Measurements from ENCODE around the gene FRMD1. TPM values are rescaled to one million over a fixed set of nuclear protein-coding genes. Genes with fewer than 3 reads are reported as not detected.

FRMD1 gene
- total RNA-seq, 1 donor from 2014 or later = not detected

DNA sequence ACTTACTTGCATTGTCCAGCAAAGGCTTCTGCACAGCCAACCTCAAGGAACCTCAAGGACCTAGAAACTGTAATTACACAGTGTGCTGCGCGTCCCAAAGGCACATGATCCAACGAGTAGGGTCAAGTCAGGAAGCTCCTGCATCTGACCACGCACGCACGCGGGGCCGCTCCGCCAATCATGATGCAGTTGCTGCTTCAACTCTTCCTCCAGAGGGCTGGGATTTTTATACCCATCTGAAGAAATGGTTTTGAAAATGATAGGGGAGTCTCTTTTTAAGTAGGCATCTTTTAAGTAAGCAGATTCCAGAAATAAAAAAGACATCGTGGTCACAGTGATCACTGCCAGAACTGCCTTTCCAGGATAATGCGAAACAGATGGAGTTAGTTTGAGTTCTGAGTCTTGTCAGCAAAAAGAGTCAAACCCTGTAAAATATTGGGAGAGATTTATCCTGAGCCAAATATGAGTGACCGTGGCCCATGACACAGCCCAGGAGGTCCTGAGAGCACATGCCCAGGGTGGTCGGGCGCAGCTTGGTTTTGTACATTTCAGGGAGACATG, 47.5 kb downstream of the FRMD1 start:
- DNase-seq (ENCODE audit: low spot score) = no peak
- Mint-ChIP-seq H3K4me3 (no peak overlapping the region), H3K27me3 (ENCODE audit: insufficient read depth, low read depth) (peaks cover 6% of the 10 kb centered on the region), H3K36me3 (no peaks in the 10 kb centered on the region), H3K4me1 (peaks cover 28% of the 10 kb centered on the region), H3K27ac (peak overlapping the region; percentile 89), H3K9me3 (peaks cover 20% of the 10 kb centered on the region)
- Histone ChIP-seq H3K9ac (no peak overlapping the region), H2AFZ (replicated peaks) (no peak overlapping the region), H3K9me3 (ENCODE audit: low read depth) (no peaks in the 10 kb centered on the region), H3F3A (ENCODE audit: low read depth) (peaks cover 25% of the 10 kb centered on the region), H3K27me3 (no peaks in the 10 kb centered on the region), H3K36me3 (no peaks in the 10 kb centered on the region), H3K4me1 (peaks cover 11% of the 10 kb centered on the region), H3K27ac (no peak overlapping the region), H3K4me3 (no peak overlapping the region), H4K20me1 (ENCODE audit: low read depth) (no peaks in the 10 kb centered on the region), H3K79me2 (ENCODE audit: low read depth) (no peaks in the 10 kb centered on the region), H3K4me2 (no peak overlapping the region)
- no peak for TF ChIP-seq EZH2 (IDR thresholded peaks at IDR 0.05)
- TF ChIP-seq CTCF (IDR thresholded peaks at IDR 0.05) = no peak
- no peak for TF ChIP-seq EZH2phosphoT487 (IDR thresholded peaks at IDR 0.05)

DNA sequence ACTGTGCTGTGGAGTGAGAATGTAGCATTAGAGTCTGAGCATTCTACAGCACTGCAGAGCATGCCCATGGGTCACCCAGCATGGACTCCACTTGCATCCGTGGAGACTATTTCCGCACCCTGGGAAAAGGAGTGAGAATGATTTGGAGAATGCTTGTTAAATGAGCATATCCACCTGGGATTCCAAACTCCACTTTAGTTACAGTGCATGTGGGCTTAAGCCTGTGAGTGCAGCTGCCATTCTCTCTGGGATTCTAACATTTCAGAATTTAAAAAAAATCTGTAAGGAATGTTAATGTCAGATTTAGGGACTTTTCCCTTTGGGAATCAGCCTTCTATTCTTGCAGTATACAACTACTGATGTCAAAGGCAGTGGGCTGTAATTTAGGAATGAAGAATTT, 48.1 kb downstream of the FRMD1 start:
- Histone ChIP-seq H3K36me3 (no peaks in the 10 kb centered on the region), H3F3A (ENCODE audit: low read depth) (peaks cover 19% of the 10 kb centered on the region), H3K4me1 (peaks cover 11% of the 10 kb centered on the region), H3K9ac (no peak overlapping the region), H3K9me3 (ENCODE audit: low read depth) (no peaks in the 10 kb centered on the region), H3K4me2 (no peak overlapping the region), H4K20me1 (ENCODE audit: low read depth) (no peaks in the 10 kb centered on the region), H3K27me3 (no peaks in the 10 kb centered on the region), H3K27ac (no peak overlapping the region), H3K79me2 (ENCODE audit: low read depth) (no peaks in the 10 kb centered on the region), H3K4me3 (no peak overlapping the region), H2AFZ (replicated peaks) (no peak overlapping the region)
- no peak for DNase-seq (ENCODE audit: low spot score)
- peaks cover 5% of the 10 kb centered on the region for H3K27me3 Mint-ChIP-seq (ENCODE audit: insufficient read depth, low read depth)
- H3K4me3 Mint-ChIP-seq = no peak overlapping the region
- H3K27ac Mint-ChIP-seq = peak overlapping the region; percentile 82
- peaks cover 17% of the 10 kb centered on the region for H3K9me3 Mint-ChIP-seq
- no peaks in the 10 kb centered on the region for H3K36me3 Mint-ChIP-seq
- no peak for TF ChIP-seq EZH2 (IDR thresholded peaks at IDR 0.05)
- H3K4me1 Mint-ChIP-seq = peaks cover 25% of the 10 kb centered on the region

DNA sequence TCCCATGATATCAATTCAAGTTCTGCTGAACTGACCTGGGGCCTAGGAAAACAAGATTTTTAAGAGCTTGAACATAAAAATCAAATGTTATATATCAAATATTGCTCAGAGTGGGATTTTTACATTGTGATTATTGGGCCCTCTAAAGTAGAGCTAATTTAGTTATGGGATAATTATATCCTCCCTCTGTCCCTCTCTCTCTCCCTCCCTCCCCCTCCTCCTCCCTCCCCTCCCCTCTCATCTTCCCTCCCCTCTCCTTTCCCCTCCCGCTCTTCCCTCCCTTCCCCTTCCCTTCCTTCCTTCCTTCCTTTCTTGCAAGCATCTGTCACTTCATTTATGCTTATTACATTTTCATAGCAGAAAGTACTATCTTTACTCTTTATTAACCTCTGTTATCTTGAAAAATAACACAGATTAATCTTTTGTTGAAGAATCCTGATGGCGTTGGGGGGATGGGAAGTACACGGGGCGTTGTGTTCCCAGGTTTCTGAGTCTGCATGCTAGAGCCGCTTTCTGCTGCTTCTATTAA, 48.7 kb downstream of the FRMD1 start:
- DNase-seq (ENCODE audit: low spot score) = no peak
- peaks cover 5% of the 10 kb centered on the region for H3K27me3 Mint-ChIP-seq (ENCODE audit: insufficient read depth, low read depth)
- Histone ChIP-seq H3K36me3 (no peaks in the 10 kb centered on the region), H3K27ac (no peak overlapping the region), H3K4me1 (peaks cover 8% of the 10 kb centered on the region), H2AFZ (replicated peaks) (no peak overlapping the region), H3K4me2 (no peak overlapping the region), H4K20me1 (ENCODE audit: low read depth) (no peaks in the 10 kb centered on the region), H3F3A (ENCODE audit: low read depth) (peaks cover 13% of the 10 kb centered on the region), H3K9me3 (ENCODE audit: low read depth) (no peaks in the 10 kb centered on the region), H3K9ac (no peak overlapping the region), H3K79me2 (ENCODE audit: low read depth) (no peaks in the 10 kb centered on the region), H3K4me3 (no peak overlapping the region), H3K27me3 (no peaks in the 10 kb centered on the region)
- peaks cover 14% of the 10 kb centered on the region for H3K9me3 Mint-ChIP-seq
- no peaks in the 10 kb centered on the region for H3K36me3 Mint-ChIP-seq
- peak overlapping the region; percentile 82 for H3K27ac Mint-ChIP-seq
- H3K4me3 Mint-ChIP-seq = no peak overlapping the region
- peaks cover 25% of the 10 kb centered on the region for H3K4me1 Mint-ChIP-seq
- TF ChIP-seq EZH2phosphoT487 (IDR thresholded peaks at IDR 0.05) = no peak
- no peak for TF ChIP-seq CTCF (IDR thresholded peaks at IDR 0.05)
- TF ChIP-seq EZH2 (IDR thresholded peaks at IDR 0.05) = no peak

- Histone ChIP-seq H2AFZ (replicated peaks) (no peak overlapping the region), H3K4me2 (no peak overlapping the region), H3K36me3 (no peaks in the 10 kb centered on the region), H3K4me3 (no peak overlapping the region), H3K4me1 (peaks cover 8% of the 10 kb centered on the region), H3K9me3 (ENCODE audit: low read depth) (no peaks in the 10 kb centered on the region), H3K27me3 (no peaks in the 10 kb centered on the region), H3K27ac (no peak overlapping the region), H3K9ac (no peak overlapping the region), H3F3A (ENCODE audit: low read depth) (peaks cover 8% of the 10 kb centered on the region), H3K79me2 (ENCODE audit: low read depth) (no peaks in the 10 kb centered on the region), H4K20me1 (ENCODE audit: low read depth) (no peaks in the 10 kb centered on the region)
- peaks cover 8% of the 10 kb centered on the region for H3K9me3 Mint-ChIP-seq
- no peak overlapping the region for H3K4me3 Mint-ChIP-seq
- DNase-seq (ENCODE audit: low spot score) = no peak
- peaks cover 2% of the 10 kb centered on the region for H3K27me3 Mint-ChIP-seq (ENCODE audit: insufficient read depth, low read depth)
- H3K27ac Mint-ChIP-seq = peak overlapping the region; percentile 31
- no peak for TF ChIP-seq CTCF (IDR thresholded peaks at IDR 0.05)
- no peak for TF ChIP-seq EZH2phosphoT487 (IDR thresholded peaks at IDR 0.05)
- no peak for TF ChIP-seq EZH2 (IDR thresholded peaks at IDR 0.05)
- H3K36me3 Mint-ChIP-seq = no peaks in the 10 kb centered on the region
- peaks cover 25% of the 10 kb centered on the region for H3K4me1 Mint-ChIP-seq
Observed at GRCh38 chr6:168029459-168030217, 49.4 kb downstream of the FRMD1 start.

Data from neural progenitor cell (in vitro differentiated cells).